ENCODE results near the gene CPLANE2.
"Not testable (repeated sequence)": the region's sequence is repeated elsewhere in the genome, so short reads cannot be mapped to it uniquely, and the experiment has no call there.

CPLANE2 gene

DNA sequence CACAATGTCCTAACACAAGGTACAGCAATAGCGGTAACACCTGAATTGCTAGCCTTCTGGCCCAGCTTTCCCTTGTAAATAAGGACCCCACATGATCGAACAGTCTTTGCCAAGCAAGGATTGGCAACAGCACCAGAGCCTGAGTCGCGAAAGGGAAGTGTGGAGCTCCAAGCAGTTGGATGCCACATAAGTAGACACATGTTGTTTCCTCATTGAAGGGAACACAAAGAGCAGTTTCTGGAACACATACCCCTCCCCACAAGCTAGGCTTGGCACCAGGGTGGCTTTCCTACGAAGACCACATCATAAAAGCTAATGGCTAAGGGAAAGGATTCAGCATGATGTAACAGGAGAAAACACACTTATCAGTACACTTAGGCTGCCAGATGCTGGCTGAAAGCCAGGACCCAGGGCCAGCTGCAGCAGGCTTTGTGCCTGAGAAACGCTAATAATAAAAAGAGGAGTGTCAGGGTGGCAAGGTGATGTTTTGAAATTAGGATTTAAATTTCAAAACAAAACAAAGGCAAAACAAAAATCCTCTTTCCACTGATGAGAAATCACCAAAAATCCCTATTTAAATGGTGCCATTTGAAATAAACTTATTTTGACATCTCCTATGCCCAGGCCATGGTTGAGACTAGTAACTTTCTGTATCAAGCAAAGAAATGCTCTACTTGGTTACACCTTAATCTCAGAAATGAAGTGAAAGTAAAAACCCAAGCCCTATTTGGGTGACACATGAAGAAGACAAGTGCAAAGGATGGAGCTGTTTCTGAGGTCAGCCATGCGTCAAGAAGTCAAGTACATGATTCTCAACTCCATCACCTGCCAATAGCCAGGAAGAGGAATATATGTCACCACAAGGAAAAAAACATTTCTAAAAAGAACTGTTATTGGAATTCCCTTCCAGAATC lies 11.9 kb upstream of the CPLANE2 start:
- no peak for DNase-seq

DNA sequence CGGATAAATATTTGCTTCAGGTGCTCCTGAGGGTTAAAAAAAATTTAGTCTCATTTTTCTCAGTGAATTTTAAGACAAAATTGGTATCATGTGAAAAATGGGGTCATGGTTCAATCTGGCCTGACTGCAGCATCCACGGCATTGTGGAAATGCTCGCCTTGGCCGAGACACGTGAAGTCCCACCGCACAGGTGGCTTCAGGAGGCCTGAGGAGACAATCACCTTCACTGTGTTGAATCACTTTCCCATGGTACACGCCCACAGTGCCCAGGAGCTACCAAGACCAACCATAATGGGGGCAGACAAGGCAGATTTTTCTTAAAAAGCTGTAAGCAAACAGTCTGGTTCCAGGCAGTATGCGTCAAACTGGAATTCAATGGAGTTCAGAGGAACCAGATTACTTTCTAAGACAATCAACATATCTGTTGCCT lies 11.0 kb upstream of the CPLANE2 start:
- no peak for DNase-seq

DNA sequence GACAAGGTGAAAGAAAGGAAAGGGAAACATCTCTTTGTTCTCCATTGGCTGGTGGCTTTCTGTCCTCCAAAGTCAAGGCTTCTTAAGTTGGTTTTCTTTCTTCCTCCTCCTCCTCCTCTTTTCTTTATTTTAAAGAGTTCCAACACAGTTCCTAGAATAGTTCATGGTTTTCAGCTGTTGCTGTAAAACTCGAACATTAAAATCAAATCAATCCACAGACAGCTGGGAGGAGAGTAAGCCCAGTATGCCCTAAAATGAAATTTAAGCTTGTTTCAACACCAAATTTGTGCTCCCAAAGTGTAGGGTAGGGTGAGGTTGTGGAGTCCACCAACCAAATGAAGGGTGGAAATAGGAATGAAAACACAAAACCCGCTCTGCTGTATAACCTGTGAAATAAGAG lies 10.5 kb upstream of the CPLANE2 start:
- no peak for DNase-seq

DNA sequence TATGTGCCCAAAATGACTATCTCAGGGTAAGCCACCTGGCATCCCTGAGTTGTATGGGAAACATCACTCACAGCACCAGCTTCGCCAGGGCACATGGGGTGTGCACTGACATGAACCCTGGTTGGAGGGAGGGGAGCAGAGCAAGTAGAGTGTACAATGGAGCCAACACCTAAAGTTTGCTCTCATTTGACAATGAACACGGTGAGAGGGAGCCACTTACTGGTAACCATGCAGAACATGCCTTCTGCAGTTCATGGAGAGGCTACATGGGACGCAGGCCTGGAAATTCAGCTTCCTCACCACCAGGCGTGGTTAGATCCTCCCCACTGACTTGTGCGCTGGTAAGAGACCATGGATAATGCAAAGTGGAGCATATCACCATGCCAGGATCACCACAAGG lies 10.0 kb upstream of the CPLANE2 start:
- no peak for DNase-seq

DNA sequence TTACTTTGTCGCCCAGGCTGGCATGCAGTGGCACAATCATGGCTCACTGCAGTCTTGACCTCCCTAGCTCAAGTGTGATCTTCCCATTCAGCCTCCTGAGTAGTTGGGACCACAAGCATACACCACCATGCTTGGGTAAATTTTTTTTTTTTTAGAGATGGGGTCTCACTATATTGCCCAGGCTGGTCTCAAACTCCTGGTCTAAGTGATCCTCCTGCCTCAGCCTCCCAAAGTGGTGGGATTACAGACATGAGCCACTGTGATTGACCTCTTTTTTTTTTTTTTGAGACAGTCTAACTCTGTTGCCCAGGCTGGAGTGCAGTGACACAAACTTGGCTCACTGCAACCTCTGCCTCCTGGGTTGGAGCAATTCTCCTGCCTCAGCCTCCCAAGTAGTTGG lies 9.3 kb upstream of the CPLANE2 start:
- not testable (repeated sequence) for DNase-seq

DNA sequence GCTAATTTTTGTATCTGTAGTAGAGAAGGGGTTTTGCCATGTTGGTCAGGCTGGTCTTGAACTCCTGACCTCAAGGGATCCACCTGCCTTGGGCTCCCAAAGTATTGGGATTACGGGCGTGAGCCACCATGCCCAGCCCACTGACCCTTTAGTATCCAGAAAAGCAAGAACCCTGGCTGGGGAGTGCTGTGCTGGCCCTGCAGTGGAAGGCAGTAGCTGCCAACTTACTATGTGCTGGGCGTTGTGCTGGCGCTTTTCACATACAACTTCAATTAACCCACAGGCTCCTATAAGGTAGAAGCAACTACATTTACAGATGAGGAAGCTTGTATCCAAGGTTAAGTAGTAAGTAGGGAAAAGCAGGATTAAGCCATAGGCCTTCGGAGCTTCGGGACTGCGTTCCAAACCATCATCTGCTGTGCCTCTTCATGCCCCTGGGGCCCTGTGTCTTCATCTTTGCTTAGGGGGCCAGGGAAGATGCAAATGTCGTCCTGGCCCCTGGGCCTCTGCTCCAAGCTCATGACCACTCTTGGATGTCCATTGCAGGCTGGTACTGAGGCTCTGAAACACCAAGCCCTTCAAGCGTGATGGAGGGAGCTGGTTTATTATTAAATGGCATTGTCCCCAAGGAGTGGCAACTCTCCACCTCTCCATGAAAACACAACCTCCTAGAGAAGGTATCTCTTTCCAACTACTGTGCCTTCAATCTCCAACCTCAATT lies 8.7 kb upstream of the CPLANE2 start:
- DNase-seq = no peak

DNA sequence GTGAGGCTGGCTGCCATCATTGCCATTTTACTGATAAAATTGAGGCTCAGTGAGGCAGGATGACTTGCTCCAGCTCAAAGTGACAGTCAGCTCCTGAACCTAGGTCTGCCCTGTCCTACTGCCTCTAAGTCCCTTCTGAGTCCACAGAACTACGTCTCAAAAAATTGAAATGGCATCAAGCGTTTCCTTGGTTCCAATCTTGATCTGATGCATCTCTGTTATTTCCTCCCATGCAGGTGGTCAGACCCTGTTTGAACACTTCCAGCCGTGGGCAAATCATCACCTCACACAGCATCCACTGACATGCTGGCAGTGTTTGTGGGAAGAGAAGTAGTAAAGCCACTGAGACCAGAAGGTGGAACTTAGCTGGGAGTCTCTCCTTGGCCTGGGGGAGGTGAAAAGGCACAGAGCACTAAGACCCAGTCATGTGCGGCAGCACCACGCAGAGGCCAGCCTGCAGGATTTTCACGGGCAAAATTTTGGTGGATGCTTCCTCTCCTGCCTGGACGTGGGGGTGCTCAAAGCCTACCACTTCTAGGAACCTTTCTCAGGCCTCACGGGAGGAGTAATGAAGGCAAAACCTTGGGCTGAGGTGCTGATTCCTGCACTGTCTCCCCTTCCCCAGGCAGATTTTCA lies 7.8 kb upstream of the CPLANE2 start:
- DNase-seq = no peak

DNA sequence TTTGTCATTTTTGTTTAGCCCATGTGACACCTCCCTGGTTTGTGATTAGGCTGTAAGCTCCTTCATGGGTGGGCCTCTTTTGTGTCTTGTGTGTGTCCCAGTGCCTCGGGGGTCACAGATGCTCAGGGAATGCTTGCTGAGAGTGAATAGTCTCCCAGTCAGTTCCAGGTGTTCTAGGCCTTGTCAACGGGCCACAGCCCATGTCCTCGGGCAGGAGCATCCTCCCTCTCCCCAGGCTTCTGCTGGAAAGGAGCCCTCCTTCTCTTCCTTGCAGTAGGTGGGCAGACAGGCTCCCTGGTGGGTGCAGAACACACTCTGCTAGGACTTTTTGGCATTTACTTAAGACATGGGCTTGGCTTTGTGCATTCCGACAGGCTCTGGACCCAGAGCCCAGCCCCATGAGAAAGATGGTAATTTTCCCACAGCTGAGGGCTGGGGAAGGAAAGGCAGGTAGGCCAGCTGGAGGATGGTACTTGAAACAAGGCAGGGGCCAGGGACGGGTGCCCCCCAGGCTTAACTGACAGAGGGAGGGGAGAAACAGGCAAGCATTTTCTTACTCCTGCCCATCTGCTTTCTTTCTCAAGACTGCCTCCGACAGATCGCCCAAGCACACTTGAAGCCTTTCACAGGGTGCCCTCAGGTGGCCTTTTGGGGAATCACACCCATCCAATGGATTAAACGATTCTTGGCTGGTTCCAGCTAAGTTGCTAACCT lies 7.1 kb upstream of the CPLANE2 start:
- DNase-seq = peak; percentile 74

DNA sequence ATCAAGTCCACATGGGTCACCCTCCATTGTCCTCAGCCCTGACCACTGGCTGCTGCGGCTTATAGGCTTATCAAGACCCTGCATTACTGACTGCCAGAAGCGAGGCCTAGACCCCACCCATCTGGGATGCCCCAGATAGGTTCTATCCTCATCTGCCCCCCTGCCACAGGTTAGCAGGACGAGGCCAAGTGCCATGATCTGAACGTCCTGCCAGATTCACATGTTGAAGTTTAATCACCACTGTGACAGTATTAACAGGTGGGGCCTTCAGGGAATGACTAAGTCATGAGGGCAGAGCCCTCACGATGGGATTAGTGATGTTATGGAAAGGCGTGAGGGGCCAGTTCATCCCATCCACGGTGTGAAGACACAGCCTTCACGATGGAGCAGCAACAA lies 6.2 kb upstream of the CPLANE2 start:
- no peak for DNase-seq

DNA sequence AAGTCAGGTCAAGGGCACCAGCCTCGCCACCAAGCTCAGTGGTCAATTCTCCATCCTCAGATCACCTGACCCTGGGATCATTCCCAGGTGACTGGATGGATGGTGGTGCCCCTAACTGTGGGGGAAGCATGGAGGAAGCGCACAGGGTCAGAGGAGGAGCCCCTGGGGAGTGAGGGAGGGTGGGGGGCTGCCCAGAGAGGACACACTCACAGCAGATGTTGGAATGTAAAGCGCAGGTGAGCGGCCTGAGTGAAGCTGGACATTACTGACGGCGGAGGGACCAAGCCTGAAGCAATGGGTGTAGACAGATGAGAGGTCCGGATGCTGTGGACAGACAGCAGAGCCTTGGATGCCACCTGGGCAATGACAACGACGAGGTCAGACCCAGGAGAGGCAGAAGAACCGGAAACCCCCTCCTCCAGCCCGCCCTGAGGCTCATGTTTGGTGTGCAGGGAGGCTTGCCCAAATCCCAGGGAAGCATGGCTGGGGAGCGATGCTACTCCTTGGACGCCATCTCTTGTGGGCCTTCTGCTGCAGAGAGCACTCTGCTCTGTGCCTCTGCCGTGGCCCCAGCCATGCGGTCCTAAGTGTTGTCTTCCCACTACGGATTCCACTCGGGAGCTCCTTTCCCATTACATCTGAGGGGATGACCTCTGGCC lies 5.7 kb upstream of the CPLANE2 start:
- DNase-seq = no peak

DNA sequence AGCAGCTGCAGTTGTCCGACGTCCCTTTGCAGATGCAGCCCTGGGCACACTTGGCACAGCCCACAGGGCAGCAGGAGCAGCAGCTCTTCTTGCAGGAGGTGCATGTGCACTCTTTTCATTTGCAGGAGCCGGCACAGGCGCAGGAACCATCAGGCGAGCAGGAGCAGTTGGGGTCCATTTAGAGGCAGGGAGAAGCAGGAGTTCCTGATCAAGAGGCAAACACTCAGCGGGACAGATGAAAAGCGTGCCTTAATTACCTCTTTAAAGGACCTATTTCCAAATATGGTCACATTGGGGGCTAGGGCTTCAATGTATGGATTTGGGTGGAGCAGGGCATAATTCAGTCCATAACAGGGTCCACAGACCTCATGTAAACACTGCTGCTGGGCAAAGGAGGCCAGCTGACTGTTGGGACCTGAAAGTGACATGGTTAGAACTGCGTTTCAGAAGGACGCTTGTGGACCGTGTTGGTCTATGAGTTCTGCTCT lies 4.3 kb upstream of the CPLANE2 start:
- no peak for DNase-seq

DNA sequence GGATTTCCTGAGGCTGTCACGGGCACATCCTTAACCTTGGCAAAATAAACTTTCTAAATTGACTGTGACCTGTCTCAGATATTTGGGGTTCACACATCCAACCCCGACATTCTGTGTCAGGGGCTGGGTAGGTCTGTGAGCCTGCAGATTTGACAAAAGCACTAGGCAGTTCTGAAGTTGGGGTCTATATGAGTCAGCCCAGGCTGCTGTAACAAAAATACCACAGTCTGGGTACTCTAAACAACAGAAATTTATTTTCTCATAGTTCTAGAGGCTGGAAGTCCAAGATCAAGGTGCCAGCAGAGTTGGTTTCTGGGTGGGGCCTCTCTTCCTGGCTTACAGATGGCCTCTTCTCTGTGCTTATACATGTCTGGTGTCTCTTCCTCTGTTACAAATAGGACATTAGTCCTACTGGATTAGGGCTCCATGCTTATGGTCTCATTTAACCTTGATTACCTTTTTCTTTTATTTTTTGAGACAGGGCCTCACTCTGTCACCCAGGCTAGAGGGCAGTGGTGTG lies 3.0 kb upstream of the CPLANE2 start:
- no peak for DNase-seq

DNA sequence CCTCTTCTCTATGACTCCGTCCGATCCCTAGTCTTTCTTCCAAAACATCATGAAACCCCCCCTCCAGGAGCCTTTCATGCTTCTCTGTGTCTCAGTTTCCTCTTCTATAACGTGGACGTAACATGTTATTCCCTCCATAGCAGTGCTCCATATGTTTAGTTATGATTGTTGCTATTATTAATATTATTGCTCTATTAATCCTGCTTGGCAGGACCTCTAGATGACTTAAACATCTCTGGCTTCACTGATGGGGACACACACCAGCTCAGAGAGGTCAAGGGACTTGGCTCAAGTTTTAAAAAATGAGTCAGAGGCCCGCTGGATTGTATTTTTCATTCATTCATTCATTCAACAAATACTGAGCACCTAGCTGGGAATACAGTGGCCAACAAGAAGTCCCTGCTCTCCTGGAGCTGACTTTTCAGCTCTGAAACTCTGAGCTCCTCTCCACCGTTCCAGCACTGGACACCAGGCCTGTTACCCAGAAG lies 404 bp upstream of the CPLANE2 start:
- no peak for DNase-seq

DNA sequence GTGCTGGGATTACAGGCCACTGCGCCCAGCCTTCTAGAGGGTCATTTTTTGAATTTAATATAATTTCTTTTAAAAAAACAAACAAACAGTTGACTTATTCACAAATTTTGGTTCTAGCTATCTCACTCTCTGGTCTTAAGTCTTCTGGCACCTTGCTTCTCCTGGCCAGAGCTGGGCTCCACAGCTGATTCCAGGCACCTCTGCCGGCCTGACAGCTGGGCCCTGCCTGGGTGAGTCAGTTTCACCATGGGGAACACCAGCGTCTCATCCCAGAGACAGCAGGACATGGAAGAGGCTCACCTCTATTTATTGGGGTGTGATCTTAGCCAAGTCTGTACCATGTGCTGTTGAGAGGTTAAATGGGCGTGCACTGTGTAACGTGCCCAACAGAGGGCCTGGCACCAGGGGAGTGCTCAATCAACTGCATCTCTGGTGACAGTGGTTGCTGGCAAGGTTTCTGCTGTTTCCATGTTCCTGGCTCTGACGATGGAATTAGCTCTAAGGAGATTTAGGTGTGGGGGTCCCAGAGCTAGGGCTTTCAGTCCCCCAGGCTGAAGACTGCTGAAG lies 956 bp downstream of the CPLANE2 start:
- DNase-seq = peak; percentile 36

DNA sequence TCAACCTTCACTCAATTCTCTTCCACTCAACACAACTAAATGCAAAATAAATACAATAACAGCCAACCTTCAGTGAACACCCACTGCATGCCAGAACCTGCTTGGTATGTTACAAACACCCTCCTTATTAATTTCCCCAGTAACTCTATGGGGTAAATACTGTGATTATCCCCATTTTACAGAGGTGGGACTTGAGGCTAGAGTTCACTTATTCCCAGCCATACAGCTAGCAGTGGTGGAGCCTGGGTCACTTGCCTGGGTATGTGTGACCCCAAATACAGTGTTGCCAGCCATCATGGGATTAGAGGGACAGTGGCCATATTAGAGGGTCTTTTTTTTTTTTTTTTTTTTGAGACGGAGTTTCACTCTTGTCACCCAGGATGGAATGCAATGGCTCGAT lies 1.6 kb downstream of the CPLANE2 start:
- no peak for DNase-seq

DNA sequence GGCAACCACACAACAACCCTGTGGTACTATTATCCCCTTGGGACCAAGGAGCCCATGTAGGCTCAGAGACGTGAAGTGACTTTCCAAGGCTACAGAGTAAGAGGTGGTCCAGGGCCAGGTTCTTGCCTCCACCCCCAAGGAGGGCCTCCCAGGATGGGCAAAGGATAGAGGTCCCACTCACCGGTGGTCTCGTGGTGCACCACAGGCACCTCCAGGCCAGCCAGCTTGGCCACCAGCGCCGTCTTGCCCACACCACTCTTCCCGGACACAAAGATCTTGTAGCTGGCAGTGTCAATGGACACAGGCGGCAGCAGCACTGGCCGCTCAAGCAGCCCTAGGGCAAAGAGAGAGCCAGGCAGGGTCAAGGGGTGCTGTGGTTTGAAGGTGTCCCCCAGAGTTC lies 3.6 kb downstream of the CPLANE2 start:
- DNase-seq = no peak

DNA sequence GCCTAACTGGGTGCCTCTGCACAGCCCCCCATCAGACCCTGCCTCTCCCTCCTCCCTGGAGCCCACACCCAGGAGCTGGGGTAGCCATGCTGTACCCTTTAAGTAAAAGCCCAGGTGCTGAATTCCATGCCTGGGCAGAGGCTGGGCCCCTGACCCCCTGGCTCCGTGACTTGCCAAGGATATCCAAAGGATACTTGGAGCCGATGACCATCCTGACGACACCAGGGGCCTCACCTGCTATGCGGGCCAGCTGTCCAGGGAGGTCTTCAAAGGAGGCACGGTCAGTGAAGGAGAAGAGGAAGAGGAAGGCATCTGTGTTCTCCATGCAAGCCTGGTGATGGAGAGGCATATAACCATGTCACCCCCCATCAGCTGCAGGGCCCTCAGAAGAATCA lies 4.7 kb downstream of the CPLANE2 start:
- no peak for DNase-seq

DNA sequence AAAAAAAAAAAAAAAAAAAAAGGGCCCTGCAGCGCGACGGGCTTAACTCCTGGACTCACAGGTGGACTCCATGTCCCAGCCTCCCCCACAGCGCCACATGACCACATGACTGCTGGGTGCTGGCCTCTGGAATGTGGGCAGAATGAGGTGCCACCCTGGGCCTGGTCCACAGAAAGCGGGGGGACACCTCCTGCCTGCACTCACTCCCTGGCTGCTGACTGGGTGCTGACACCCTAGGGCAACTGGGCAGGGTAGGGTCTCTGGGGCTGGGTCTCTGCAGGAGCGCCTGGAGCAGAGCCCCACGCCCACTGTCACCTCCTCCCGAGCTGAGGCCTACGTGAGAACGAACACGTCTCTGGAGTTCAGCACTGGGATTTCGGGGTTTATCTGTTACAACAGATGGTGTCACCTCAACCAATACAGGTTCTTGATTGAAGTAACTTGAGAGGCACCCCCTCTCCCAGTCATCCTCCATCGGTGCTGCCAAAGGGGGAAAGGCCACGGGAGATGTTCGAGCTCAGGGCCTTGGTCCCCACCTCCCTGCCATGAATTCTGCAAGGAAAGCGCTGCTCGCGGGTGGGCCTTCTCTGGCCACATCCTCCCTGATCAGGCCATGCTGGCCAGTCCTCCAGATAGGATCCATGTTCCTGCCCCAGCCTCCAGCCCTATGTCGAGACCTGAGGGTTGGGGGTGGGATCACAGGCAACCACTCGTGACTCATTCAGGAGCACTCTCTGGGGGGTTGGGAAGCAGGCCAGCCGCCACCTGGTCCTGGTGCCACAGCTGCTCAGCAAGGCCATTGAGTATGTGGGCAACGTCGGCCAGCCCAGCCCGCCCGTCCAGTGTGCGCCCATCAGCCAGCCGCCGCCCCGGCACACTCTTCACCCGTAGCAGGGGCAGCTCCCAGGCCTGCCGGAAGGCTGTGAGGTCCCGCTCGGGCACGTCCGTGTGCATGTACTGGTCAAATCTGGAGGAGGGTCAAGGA lies 5.4 kb downstream of the CPLANE2 start:
- no peak for DNase-seq

DNA sequence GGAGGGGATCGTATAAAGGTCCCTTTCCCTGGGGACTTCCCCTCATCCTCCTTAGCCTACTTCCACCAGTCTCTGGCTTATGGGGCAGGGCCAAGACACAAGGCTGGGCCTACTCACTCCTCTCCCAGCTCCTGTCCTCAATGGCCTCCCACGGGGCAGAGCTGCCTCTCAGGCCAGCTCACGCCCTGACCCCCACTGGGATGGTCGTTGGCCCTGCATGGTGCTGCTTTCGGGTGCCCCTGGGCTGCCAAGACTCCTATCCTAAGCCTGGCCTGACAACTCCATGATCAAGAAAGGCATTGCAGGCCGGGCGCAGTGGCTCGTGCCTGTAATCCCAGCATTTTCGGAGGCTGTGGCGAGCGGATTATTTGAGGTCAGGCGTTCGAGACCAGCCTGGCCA lies 6.2 kb downstream of the CPLANE2 start:
- no peak for DNase-seq

DNA sequence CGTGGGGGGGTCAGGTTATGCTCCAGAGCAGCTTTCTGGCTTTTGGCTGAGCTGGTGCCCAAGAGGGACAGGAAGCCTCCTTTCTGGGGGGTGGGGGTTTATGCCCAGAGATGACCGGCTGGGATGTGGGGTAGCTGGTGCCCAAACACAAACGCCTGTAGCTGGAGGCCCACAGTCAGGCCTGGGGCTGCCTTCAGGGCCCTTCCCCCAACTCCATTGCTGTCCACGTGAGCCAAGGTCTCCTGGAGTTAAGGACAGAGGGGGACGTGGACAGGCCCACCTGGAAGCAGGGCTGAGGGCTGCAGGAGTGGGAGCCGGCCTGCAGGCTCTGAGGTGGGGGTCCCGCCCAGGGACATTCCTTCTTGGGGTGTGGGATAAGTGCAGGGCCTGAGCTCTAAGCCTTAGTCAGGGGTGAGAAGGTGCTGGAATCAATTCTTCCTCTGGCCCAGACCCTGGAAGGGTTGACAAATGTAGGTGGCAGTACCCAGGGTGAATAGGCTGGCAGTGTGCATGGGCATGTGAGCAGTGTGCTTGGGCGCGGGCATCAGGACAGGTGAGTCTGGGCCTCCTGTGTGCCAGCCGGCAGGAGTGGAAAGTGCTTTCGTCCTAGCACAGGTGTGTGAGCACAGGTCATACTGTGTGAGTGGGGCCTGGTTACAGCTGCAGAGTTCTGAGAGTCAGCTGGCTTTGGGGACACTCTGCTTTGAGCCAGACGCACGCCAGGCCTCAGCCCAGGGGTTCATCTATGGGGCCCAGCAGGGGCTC lies 6.8 kb downstream of the CPLANE2 start:
- no peak for DNase-seq

Measured in activated T-cell treated with anti-CD3 and anti-CD28 coated beads for 4 hours (primary cell).